ENCODE results near the gene DNAH2.

GRCh38 chr17:7843257-7843535 lies 125.7 kb downstream of the DNAH2 start:
- TF ChIP-seq CTCF (conservative IDR thresholded peaks at IDR 0.05; ENCODE audit: low read depth in 2 of 2) (no peak), EZH2 (IDR thresholded peaks at IDR 0.05; ENCODE audit: low read depth, unreplicated experiment) (no peak), NANOG (IDR thresholded peaks at IDR 0.05; ENCODE audit: borderline replicate concordance) (no peak)

Data from GM23338 (cell line).